ENCODE measurements around the gene NECAB2.
"Not testable (repeated sequence)": the region's sequence is repeated elsewhere in the genome, so short reads cannot be mapped to it uniquely, and the experiment has no call there.

NECAB2 gene

DNA sequence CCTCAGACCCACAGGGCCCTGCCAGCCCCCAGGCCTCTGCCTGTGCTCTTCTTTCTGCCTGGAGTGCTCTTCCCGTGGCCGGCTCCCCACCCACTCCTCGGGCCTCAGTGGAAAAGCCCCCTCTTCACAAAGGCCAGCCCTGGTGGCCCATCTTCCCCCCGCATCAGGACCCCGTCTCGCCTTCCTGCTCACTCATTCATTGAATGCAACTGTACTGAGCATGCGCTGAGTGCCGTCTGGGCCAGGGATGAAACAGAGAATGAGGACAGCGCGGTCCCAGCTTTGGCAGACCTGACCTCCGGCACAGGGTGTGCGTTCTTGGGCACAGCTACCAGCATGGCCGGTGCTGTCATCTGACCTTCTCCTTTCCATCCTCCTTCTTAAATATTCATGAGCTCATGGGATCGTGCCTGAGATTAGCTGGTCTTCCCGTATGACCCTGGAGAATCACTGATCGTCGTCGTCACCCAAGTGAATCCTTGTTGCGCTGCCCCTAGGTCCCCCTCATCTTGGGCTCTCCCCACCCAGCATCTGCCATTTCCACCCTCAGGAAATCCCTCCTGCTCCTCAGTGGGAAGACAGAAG lies 31.4 kb upstream of the NECAB2 start:
- no peak for DNase-seq

DNA sequence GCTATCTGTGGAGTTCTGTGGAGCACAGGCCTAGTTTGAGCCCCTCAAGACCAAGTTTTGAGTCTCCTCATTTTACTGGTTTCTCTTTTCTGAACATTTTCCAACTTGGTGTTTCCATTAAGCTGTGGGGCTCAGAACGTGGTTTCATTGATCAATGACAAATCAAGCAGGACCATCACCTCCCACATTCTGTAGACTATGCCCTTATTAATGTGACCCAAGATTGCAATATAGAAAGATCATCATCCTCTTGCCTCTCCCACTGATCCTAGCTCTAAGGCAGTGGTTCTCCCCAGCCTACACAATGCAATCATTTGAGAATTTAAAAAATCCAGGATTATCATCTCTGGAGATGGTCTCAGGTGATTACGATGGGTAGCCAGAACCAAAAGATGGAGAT lies 30.8 kb upstream of the NECAB2 start:
- no peak for DNase-seq

DNA sequence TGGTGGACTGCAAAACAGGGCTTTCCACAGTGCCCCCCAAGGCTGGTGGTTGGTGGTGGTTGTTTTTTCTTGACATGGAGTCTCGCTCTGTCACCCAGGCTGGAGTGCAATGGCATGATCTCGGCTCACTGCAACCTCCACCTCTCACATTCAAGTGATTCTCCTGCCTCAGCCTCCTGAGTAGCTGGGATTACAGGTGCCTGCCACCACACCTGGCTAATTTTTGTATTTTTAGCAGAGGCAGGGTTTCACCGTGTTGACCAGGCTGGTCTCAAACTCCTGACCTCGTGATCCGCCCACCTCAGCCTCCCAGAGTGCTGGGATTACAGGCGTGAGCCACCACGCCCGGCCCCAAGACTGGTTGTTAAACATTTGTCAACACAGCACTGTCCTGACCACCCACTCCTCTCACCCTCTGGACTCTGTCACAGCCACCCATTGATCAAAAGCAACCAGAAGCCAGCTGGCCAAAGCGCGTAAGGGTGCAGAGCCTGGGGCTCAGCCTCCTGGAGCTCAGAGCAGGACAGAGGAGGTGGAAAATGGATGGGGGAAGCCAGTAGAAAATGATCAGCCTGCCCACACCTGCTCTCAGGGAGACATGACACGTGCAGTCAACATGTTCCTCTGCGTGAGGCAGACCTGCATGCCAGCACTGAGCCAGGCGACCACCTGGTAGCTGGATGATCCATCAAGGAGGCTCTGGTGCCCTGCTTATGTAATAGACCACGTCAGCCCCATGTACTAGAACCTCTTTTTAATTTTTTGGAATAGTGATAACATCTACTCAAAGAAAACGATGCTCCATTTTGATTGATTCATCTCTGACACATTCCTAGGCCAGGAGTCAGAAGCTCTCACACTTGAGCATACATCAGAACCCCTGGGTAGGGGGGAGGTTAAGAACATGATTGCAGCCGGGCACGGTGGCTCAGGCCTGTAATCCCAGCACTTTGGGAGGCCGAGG lies 29.8 kb upstream of the NECAB2 start:
- DNase-seq = no peak

DNA sequence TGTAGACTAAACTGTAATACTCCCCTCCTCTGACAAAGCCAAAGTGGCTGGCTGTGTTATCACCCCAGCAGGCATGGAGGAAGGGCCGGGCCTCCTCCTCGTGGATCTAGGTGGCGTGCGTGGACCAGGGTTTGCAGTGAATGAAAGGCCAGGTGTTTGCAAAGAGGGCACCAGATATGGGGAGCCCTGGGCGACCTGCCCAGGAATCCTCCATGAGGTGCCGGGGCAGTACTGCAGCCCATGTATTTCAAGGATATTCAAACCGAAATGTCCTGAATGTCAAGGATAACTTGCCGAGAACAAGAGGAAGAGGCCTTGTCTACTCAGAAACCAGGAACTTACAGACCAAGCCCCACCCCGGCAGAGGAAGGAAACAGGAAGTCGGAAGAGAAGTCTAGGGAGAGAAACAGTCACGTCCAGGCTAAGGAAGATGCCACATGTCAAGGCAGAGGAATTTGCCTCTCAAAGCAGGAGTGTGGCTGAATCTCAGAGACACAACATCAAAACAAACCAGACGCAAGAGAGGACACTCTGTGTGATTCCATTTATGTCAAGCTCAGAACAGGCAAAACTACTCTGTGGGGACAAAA lies 28.7 kb upstream of the NECAB2 start:
- DNase-seq = no peak

DNA sequence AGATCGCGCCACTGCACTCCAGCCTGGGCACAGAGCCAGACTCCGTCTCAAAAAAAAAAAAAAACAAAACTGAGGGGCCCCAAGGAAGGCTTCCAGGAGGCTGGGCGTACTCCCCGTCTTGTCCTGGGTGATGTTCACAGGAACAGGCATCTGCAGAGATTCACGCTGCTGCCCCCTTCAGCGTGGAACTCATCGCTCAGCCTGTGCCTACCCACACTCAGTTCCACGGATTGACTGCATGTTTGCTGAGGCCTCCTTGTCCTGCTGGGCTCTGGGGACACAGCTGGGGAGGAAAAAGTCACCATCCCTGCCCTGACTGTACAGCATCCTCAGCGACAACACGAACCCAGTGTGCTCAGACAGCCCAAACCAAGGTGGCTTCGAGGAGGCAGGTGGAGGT lies 27.9 kb upstream of the NECAB2 start:
- DNase-seq = no peak

DNA sequence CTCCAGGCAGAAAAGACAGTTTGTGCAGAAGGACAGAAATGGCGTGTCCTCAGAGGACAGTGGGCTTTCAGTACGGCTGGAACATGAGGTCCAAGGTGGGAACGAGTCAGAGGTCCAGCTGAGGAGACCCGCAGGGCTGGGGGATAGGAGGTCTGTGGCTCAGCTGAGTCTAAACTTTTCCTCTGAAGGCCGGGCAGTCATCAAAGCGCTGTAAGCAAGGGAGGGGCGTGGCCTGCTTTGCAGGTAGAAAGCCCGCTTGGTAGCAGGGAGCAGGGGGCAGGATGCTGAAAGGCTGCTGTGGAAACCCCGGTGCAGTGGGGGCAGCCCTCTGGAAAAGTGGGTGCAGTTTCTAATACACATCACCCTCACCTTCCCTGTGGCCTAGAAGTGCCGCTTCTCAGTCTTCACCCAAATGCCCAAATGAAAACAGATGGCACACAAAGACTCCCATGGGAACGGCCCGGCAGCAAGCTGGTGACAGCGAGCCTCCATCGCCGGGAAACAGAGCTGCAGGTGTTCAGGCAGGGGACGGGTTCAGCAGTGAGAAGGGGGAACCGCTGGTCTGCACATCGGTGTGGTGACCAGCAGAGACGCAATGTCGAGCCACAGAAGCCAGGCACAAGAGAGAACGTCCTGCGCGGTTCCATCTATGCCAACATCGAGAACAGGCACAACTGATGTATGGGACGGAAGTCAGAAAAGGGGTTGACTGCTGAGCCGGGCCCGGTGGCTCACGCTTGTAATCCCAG lies 27.2 kb upstream of the NECAB2 start:
- DNase-seq = no peak

DNA sequence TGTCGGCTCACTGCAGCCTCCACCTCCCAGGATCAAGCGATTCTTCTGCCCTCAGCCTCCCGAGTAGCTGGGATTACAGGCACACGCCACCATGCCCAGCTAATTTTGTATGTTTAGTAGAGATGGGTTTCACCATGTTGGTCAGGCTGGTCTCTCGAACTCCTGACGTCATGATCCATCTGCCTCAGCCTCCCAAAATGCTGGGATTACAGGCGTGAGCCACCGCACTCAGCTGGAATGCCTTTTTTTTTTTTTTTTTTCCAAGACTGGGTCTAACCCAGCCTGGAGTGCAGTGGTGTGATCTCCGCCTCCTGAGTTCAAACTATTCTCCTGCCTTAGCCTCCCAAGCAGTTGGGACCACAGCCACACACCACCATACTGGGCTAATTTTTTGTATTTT lies 26.5 kb upstream of the NECAB2 start:
- DNase-seq = not testable (repeated sequence)

DNA sequence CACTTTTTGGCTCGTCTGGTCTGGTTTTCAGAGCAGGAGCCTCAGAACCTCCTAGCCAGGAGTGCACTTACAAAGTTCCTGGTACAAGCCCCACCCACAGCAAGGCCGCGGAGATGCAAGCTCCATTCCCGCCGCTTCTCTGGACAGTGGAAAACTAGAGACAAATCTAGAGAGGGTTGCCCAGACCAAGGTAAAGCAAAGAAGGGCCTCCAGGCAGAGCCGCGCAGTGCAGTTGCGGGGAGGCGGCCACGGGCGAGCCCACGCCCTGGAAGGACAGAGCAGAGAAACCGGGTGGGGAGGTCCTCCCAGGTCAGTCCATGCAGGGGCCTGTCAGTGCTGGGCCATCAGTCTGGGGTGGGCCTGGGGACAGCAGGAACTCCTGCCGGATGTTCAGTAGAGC lies 26.0 kb upstream of the NECAB2 start:
- no peak for DNase-seq

DNA sequence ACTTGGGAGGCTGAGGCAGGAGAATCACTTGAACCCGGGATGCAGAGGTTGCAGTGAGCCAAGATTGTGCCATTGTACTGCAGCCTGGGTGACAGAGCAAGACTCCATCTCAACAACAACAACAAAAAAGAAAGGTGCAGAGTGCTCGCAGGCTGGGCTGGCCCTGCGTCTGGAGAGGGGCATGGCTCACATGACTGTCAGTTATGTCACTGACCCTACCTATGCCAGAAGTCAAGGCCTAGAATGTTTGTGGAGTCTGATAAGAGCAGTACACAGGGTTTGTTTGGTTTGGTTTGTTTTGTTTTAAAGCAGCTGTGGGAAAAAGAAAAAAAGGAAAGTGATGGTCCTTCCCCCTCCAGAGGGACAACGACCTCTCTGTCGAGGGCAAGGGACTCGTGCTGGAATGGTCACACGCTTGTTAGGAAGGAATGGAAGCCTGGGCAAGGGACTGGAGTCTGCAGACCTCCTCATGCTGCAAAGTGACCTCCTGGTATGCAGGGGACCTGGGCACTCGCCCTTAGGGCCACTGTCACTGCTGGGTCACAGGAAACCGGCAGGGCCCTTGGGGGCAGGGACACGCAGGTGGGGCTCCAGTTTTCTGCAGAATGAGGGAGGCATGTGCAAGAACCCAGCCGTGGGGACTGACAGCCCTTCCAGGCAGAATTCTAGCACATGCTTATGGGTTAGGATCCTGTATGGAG lies 25.1 kb upstream of the NECAB2 start:
- DNase-seq = no peak

DNA sequence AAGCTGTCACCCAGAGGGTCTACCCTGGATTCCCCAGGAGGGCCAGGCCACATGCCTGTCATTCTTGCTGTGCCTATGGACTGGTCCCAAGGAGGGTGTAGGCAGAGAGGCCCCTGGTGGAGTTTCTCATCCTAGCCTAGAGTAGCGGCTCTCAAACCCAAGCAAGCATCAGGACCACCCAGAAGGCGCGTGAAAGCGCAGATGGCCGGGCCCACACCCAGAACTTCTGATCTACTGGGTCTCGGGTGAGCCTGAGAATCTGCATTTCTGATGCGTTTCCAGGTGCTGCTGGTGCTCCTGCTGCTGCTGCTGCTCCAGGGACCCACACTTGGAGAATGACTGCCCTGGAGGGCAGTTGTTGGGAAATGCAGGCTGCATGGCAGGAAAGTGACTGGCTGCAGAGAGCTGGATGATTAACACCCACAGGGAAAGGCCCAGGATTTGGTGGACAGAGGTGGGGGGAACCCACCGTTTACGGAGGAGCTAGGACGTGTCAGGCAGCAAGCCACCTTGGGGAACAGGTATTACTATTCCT lies 24.5 kb upstream of the NECAB2 start:
- no peak for DNase-seq

DNA sequence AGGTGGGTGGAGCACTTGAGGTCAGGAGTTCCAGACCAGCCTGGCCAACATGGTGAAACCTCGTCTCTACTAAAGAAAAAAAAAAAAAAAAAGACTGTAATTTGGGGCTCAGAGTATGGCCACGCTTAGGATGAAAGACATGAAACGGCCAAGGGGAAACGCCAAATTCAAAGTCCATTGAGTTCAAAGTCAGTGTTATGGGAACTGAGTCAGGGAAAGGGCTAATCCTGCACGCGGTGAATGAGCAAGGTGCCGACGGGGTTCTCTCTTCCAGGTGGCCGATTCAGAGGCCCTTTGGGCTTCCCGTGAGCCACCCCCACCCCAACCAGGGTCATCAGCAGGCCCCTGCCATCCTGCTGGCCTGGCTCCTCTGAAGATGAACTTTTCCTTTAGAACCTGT lies 22.5 kb upstream of the NECAB2 start:
- no peak for DNase-seq

DNA sequence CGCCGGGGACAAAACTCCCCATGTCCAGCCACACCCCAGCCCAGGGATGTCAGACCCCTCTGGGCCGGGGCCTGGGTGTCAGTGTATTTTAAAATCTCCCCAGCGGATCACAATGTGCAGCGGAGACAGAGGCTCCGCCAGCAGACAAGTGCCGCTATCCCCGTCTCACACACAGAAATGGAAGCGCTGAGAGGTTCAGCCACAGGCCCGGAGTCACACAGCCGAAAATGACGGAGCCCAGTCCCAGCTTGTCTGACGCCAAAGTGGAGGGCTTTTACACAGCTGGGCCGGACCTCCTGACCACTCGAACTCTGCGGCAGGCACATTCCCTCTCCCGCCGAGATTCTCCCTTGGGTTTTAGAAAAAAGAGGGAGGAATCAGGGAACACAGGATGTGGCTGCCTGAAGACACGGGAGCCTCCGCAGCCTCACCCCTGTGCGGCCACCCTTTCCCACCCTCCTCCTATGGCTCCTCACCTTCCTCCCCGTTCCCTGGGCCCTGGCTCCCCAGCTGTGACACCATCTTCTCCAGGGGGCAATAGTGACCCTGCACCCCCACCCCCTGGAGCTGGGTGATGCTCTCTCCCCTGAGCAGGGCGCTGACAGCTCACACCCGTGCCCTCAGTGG lies 21.8 kb upstream of the NECAB2 start:
- no peak for DNase-seq

DNA sequence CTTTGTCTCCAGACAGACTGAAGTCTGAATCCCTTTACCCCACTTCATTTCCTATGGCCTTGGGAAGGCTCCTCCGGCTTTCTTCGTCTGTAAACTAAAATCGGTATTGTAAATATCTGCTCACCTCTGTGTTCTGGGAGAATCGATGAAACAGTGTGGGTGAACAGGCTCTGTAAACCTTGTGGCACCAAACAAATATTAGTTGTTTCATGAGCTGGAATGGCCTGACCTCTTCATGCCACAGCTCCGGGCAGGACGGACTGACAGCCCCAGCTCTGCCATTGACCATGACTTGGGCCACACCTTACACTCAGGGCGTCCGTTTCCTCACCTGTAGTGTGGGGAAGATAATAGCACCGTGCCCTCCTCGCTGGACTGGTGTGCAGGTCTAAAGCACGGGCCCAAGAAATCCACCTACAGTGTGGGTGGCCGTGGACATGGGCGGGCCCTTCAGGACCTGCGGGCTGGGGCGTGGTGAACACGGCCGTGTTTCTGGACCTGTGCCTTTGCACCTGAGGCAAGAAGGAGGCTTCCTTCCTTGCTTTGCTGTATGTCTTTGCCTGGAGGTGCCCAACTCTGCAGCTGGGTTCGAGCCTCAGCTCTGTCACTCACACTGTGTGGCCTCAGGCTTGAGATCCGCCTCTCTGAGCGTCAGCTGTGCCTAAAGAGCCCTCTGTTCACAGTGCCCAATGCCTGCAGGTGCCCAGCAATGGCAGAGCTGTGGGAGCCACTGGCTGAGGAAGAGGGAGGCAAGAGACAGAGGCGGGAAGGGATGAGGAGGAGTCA lies 21.1 kb upstream of the NECAB2 start:
- no peak for DNase-seq

DNA sequence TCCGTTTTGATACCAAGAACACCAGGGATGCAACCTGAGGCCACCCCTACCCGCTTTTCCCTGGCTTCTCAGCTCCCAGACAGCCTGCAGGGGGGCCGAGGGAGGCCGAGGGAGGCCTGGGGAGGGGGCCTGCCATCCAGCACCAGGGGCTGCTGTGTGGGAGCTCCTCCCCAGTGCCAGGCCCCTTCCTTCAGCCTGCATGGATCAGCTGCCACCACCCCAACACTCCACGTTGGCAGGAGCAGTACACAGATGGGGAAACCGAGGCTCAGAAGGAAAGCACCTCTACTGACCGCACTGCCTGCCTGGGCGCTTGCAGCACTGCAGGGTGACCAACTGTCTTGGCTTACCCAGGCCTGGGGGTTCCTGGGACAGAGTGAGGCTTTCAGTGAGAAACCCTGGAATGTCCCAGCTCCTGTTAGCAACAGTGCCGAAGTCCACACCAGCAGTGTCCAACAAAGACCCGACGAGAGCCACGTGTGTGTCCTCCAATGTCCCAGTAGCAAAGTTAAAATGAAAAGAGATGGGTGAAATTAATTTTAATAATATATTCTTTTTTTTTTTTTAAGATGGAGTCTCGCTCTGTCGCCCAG lies 20.3 kb upstream of the NECAB2 start:
- DNase-seq = no peak

DNA sequence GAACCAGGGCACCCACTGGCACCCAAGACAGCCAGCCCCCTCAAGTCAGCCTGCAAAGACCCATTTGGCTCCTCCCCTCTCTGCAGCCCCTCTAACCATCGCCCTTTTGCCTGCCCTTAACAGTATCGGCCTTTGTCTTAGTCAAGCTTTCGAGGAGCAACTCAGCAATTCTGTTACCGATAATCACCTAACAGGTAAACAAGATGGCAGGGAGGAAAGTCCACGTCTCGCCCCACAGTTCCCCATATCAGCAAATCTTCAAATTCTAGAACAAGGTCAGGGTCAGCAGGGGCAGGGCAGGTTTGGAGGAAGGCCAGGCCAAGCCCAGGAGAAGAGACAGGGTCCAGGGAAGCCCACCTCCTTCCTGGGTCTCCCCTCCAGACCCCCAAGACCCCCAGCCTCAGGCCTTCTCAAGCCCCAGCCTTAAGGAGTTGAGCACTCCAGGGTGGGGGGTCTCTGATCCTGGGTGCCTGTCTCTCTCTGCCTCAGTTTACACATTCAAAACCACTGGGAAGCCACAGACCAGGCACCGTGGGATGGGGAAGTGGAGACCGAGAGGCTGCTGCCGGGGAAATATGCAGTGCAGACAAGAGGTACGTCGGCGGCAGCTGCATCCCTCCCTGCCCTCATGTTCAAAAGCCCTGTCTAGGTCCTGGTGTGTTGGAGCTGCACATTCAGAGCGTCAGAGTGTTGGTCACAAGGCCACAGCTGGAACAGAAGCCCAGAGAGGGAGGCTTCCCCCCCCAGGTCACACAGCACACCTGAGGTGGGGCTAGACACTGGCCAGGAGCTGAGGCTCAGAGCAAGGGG lies 18.9 kb upstream of the NECAB2 start:
- DNase-seq = no peak

DNA sequence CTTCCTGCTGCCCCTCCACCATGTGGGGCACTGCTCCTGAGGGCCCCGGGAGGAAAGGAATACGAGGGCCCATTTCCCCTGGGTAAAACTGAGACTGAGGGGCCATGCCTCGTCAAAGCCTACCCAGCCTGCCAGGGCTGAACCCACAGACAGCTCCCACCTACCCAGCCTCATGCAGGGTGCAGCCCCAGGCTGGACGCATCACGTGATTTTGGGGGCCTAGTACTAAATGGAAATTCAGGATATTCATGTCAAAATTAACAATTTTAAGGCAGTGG lies 18.4 kb upstream of the NECAB2 start:
- DNase-seq = no peak

DNA sequence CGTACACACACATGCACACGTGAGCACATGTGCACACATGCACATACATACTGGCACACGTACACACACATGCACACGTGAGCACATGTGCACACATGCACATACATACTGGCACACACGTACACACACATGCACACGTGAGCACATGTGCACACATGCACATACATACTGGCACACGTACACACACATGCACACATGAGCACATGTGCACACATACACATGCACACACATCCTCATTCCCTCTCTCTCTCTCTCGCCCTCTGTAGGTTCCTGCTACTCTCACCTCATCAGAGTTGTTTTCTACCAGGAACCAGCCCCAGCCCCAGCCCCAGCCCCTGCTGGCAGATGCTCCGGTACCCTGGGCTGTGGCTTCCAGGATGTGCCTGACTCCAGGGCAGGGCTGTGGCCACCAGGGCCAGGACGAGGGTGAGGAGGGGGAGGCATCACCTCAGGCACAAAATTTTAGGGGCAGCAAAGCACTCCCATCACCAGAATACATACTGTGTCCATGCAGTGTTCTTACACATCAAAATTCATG lies 17.1 kb upstream of the NECAB2 start:
- DNase-seq = not testable (repeated sequence)

DNA sequence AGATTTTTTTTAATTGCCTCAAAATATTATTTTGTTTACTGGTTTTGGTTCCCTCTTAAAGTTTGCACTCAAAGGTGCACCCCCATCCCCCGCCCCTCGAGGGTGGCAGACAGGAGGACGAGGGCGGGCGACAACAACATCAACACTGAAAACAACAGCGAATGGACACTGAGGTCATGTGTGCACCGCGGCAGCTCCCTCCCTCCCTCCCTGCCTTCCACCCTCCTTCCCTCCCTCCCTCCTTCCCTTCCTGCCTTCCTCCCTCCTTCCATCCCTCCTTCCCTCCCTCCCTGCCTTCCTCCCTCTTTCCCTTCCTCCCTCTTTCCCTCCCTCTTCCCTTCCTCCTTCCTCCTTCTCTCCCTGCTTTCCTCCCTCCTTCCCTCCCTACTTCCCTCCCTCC lies 16.5 kb upstream of the NECAB2 start:
- no peak for DNase-seq

DNA sequence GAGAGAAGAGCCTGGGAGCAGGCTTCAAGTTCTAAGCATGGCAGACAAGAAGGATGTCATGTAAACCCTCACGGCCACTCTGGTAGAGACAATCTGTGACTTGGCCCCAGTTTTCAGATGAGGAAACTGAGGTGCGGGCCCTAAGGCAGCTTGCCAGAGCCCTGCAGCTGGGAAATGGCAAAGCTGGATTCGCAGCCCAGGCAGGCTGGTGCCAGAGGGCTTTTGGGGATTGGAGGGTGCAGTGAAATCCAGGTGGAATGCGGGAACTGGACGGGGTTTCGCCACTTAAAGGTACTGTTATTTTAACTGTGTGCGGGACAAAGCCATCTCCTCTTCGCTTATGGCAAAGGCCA lies 15.5 kb upstream of the NECAB2 start:
- no peak for DNase-seq

All from NCI-H1105 treated with DMSO at 0.1 percent for 48 hours (cell line).